HG02973 (cell line): Measurements from ENCODE around the gene NANOGP8.
"Not testable (repeated sequence)": the region's sequence is repeated elsewhere in the genome, so short reads cannot be mapped to it uniquely, and the experiment has no call there.

Source experiments
- ATAC-seq: cut with Tn5 transposase; IDR thresholded peaks from one replicate; pipeline ENCODE4 v1.9.1; 2021; ENCODE audit warnings: moderate library complexity; ENCODE audit not compliant: unreplicated experiment

NANOGP8 gene, protein sequence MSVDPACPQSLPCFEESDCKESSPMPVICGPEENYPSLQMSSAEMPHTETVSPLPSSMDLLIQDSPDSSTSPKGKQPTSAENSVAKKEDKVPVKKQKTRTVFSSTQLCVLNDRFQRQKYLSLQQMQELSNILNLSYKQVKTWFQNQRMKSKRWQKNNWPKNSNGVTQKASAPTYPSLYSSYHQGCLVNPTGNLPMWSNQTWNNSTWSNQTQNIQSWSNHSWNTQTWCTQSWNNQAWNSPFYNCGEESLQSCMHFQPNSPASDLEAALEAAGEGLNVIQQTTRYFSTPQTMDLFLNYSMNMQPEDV

GRCh38 chr15:35085176-35085919 lies at the start of gene NANOGP8:
NANOGP8 (minus strand) TSS chr15:35085295; CDS start chr15:35085110, 185 bp downstream.
- ATAC-seq, result not testable (repeated sequence)

GRCh38 chr15:35134299-35134698 lies 49.2 kb upstream of the NANOGP8 start:
- no peak for ATAC-seq

DNA sequence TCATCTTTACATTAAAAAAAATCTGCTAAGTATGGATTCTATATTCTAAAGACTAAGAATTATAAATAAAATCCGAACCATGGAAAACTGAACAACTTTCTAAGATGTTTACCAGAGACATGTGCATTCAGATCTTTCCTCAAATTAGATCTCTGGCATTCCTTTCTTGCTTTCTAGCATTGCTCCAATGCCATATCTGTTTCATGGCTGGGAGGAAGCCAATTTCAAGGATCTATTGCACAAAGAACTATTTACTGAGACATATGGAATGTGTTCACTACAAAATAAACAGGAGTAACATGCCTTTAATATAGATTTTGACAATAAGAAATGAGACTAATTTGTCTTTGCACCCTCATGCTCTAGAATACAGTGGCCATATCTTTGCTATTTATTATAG lies 45.1 kb upstream of the NANOGP8 start:
- no peak for ATAC-seq

- ATAC-seq, result no peak
Observed at GRCh38 chr15:35129361-35129760, 44.3 kb upstream of the NANOGP8 start.

DNA sequence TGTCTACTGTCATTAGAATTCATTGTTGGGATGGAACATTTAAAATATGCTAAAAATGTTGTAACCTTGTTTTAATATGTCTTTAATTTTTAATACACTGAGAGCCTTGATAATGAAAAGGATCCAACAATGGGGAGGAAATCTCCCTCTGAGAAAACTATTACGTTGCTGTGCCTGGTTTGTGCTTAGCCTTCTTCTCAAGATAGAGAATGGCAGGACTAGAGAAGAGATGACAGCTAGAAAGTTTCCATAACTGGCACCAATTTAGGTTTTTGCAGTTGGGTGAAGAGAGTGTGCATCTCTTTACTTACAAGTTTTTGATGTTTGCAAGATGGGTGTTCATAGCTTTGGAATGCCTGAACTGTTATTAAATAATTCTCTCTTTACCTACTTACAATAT lies 42.6 kb upstream of the NANOGP8 start:
- no peak for ATAC-seq

DNA sequence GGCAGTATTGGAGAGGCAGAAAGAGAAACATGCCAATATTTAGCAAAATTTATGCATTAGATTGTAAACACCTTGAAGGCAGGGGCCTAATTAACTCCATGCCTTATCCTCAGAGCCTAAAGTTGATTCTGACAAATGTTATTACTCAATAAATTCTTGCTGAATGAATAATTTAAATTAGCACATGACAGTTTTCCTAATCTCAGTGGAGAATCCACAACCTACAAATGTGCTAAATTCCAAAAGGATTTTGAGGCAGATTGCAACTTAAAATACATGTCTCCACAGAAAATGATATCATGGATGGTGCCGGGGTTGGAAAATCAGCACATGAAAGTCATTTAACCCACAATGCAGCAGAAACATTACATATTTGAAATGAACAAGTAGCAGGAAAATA lies 41.1 kb upstream of the NANOGP8 start:
- no peak for ATAC-seq

- ATAC-seq, result no peak
Observed at GRCh38 chr15:35123743-35124142, 38.6 kb upstream of the NANOGP8 start.

DNA sequence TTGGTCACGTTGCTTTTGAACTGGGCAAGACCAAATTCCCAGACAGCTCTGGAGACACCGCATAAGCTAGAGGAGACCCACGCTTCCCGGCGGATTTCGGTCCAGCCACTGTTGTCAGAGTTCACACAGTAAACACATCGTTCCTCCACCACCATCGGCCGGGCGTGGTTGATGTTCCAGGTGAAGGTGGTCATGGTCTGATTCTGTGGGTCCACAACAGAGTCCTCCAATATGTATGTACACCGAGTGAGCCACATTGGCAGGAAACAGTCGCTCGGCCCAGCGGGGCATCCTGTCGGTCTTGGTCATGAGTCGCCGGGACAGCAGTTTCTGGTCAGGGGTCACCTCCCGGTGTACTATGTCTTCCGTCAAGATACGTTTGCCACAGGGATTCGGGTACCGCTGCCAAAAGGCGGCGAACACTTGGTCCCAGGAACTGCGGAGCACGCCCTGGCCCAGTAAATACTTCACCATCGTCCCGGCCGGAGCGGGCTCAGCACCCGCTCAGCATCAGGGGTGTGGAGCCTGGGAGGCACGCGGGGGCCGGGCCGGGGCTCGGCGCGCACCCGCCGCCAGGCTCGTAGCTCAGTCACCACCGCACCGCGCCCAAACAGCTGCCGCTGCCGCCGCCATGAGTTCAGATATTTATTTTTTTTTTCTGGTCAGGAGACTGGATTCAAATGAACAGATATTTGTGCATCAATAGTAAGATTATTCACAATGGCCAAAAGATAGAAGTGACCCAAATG lies 36.7 kb upstream of the NANOGP8 start:
- ATAC-seq, result no peak

DNA sequence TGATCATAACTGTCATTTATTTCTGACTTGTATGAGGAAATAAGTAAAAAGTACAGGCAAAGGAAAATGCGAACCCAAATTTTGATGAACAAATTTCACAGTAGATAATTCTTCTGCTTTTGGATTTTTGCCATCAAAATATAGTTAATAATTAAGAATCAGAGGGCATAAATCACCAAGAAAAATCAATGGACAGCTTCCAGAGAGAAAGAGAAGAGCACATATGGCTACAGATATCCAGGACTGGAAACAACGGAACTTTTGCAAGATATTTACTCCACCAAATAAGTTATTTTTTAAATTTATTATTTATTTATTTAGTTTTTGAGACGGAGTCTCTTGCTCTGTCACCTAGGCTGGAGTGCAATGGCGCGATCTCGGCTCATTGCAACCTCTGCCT lies 35.1 kb upstream of the NANOGP8 start:
- ATAC-seq, result no peak

DNA sequence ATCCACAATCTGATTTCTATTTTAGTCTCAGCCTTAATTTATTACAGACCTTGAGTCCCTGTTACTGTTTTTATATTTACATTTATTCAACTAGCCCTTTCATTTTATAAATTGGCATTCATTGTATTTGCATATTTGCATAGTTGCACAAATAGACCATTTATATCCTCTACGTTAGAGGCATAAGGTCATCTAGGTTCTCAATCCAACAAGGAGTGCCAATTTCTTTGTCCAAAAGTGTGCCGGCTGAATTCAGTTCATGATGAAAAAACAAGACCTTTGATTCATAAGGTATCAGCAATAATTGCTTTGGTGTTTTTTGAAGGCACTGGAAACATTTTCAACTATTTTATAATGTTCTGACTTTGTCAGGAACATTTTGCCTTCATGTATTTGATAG lies 33.9 kb upstream of the NANOGP8 start:
- ATAC-seq, result no peak

GRCh38 chr15:35117543-35118265 lies 32.6 kb upstream of the NANOGP8 start:
- no peak for ATAC-seq

- ATAC-seq, result no peak
Observed at GRCh38 chr15:35115155-35115725, 30.1 kb upstream of the NANOGP8 start.

DNA sequence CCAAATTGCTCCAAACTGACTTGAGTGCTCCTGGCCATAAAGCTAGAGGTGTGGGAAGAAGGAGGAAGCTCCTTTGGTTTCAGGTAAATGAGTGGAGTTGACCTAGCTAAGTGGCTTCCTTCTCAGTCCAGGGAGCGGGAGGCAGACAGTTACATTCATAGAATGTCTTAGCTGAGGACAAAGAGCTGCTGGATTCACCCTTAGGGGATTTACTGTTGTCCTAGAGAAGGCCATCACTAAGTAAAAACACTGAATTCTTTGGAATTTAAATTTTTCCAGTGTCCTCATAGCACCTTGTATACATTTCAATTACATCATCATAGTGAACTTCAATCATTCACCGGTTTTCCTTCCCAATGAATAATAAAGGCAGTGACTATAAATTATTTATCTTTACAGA lies 27.3 kb upstream of the NANOGP8 start:
- ATAC-seq, result no peak

- ATAC-seq, result no peak
Observed at GRCh38 chr15:35111861-35112260, 26.8 kb upstream of the NANOGP8 start.

DNA sequence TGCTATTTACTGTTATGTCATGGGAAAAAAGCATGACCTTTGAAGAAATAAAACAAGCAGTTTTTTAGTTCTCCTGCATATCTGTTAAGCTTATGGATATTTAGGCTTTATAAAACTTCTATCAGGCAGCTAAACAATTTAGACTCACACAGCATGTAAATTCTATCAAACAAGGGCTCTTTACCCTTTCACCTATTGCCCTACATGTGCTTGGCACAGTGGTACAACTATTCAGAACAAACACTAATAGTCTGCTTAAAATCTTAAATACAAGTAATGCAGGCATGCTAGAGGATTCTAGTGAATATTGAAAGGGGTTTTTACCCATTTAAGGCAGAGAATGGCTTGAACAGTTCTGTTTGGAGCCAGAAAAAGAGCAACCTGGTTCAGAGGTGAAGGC lies 23.4 kb upstream of the NANOGP8 start:
- ATAC-seq, result no peak

GRCh38 chr15:35107561-35107960 lies 22.5 kb upstream of the NANOGP8 start:
- ATAC-seq, result no peak

- ATAC-seq, result no peak
Observed at GRCh38 chr15:35107122-35107521, 22.0 kb upstream of the NANOGP8 start.

- ATAC-seq, result no peak
Observed at GRCh38 chr15:35104526-35105147, 19.5 kb upstream of the NANOGP8 start.

DNA sequence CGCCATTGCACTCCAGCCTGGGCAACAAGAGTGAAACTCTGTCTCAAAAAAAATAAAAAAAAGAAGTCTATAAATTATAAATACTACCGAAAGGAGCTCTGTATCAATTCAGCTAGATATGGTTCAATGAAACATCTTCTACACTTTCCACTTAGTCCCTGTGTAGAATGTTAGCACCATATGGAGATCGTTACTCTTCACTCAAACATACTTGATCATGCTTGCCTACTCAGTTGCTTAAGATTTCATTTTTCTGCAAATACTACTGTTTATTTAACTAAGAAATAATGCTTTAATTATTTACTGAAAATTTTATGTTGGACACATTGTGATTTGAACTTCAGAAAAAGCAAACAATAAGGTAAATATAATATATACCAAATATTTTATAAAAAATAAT lies 17.1 kb upstream of the NANOGP8 start:
- no peak for ATAC-seq

DNA sequence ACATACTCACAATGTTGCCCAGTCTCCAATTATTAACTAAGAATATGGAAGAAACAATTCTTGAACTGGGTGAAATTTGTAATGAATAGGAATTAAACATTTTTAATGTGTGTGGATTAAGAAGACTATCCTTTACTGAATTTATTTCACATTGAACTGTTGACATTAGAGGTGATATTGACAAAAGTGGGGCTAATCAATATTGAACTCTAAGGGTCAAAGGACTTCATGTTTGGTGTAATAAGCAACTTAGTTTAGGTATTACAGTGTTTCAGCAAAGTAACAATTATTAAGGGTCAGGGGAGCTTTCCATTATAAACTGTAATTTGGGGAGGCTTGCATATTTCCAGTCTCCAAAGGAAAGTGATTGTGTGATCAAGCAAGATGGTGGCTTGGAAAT lies 16.2 kb upstream of the NANOGP8 start:
- ATAC-seq, result no peak
